Measurements from ENCODE around the gene FGA.

GRCh38 chr4:154620111-154620510, 29.6 kb upstream of the FGA start:
- TF ChIP-seq EZH2 (IDR thresholded peaks at IDR 0.05) = no peak
- TF ChIP-seq, protein P1, sequence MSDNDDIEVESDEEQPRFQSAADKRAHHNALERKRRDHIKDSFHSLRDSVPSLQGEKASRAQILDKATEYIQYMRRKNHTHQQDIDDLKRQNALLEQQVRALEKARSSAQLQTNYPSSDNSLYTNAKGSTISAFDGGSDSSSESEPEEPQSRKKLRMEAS (IDR thresholded peaks at IDR 0.05) = no peak
- no peak for TF ChIP-seq CTCF (IDR thresholded peaks at IDR 0.05 in 2 of 3, conservative IDR thresholded peaks at IDR 0.05 in 1 of 3; ENCODE audit: borderline replicate concordance in 1 of 3, insufficient read depth in 1 of 3, low read depth in 2 of 3, low read length in 2 of 3)
- no peak for TF ChIP-seq POLR2A (IDR thresholded peaks at IDR 0.05; ENCODE audit: borderline replicate concordance, extremely low read depth, insufficient read depth, insufficient read length)
